Breast epithelium (tissue), 3 donors: Measurements from ENCODE around the gene ARHGEF1.

Experiments
- POLR2A ChIP-seq: fragments of 450-650 bp; IDR thresholded peaks from one replicate; pipeline ENCODE4 v1.6.1; 2016; ENCODE audit warnings: antibody characterized with exemption, mild to moderate bottlenecking, moderate library complexity
- TF ChIP-seq, protein P1 (sequence below), 3 donors: fragments of 450-650 bp; IDR thresholded peaks; one replicate each; pipeline ENCODE4 v1.5.1; 2016 to 2017; ENCODE audit warnings: antibody characterized with exemption in 3 of 3, mild to moderate bottlenecking in 3 of 3, moderate library complexity in 3 of 3

DNA sequence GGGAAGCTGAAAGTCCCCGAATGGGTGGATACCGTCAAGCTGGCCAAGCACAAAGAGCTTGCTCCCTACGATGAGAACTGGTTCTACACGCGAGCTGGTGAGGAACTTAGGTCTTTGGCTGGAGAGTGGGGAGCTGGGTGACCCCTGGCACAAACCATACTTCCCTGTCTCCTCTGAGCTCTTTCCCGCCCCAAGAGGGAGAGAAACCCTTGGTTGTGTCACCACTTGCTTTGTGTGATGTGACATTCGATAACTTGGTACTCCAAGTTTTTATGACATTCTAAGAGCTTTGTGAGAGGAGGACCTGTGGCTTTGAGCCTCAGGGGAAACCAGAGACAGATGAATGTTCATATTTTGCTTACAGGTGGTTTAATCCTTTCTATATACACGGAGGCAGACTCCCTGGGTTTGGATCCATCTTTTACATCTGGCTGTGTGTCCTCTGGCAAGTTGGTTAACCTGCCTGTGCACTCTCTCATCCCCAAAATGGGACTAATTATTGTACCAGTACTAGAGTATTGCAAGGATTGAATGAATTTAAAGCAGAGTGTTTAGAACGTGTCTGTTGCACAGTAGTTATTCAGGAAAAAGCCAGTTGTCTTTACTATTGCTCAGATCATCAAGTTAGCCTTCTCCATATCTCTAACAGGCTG, 21.7 kb upstream of the ARHGEF1 start:
- TF ChIP-seq, protein P1, sequence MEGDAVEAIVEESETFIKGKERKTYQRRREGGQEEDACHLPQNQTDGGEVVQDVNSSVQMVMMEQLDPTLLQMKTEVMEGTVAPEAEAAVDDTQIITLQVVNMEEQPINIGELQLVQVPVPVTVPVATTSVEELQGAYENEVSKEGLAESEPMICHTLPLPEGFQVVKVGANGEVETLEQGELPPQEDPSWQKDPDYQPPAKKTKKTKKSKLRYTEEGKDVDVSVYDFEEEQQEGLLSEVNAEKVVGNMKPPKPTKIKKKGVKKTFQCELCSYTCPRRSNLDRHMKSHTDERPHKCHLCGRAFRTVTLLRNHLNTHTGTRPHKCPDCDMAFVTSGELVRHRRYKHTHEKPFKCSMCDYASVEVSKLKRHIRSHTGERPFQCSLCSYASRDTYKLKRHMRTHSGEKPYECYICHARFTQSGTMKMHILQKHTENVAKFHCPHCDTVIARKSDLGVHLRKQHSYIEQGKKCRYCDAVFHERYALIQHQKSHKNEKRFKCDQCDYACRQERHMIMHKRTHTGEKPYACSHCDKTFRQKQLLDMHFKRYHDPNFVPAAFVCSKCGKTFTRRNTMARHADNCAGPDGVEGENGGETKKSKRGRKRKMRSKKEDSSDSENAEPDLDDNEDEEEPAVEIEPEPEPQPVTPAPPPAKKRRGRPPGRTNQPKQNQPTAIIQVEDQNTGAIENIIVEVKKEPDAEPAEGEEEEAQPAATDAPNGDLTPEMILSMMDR (IDR thresholded peaks at IDR 0.05), result no peak
- TF ChIP-seq POLR2A, result no peak
